SK-N-SH treated with all-trans-retinoic acid at 6 μM for 48 hours (cell line): ENCODE results near the gene NPHS1.

ENCODE experiments used
- ATAC-seq: fragments of 200-7000 bp; cut with Tn5 transposase; 3 replicates; pipeline ENCODE4 v1.9.1; 2020; ENCODE audit warnings: mild to moderate bottlenecking, moderate library complexity
- ARNTL ChIP-seq: fragments of 450-650 bp; formaldehyde crosslinking; IDR thresholded peaks from 2 replicates; pipeline ENCODE4 v1.5.0; 2020; ENCODE audit warnings: low read depth, mild to moderate bottlenecking, moderate library complexity, borderline replicate concordance
- CSDC2 ChIP-seq: fragments of 250-450 bp; sonication (Bioruptor Pico); IDR thresholded peaks from 2 replicates; pipeline ENCODE4 v1.5.0; 2020; ENCODE audit warnings: mild to moderate bottlenecking, moderate library complexity
- ESRRG ChIP-seq: fragments of 250-450 bp; sonication (Bioruptor Pico); IDR thresholded peaks from 2 replicates; pipeline ENCODE4 v1.6.1; 2021; ENCODE audit warnings: mild to moderate bottlenecking
- GLIS3 ChIP-seq: fragments of 250-450 bp; sonication (Bioruptor Pico); IDR thresholded peaks from 2 replicates; pipeline ENCODE4 v1.5.0; 2020; ENCODE audit warnings: mild to moderate bottlenecking, moderate library complexity
- ISL1 ChIP-seq: fragments of 250-450 bp; sonication (Bioruptor Pico); IDR thresholded peaks from 2 replicates; pipeline ENCODE4 v2.1.2; 2022; ENCODE audit warnings: mild to moderate bottlenecking, moderate library complexity
- OSR1 ChIP-seq: fragments of 250-450 bp; sonication (Bioruptor Pico); IDR thresholded peaks from 2 replicates; pipeline ENCODE4 v1.8.0; 2022; ENCODE audit warnings: moderate library complexity, mild to moderate bottlenecking, inconsistent platforms
- PPARA ChIP-seq: fragments of 250-450 bp; sonication (Bioruptor Pico); IDR thresholded peaks from 2 replicates; pipeline ENCODE4 v1.5.0; 2020; ENCODE audit warnings: mild to moderate bottlenecking, borderline replicate concordance
- SNAI2 ChIP-seq: fragments of 250-450 bp; sonication (Bioruptor Pico); IDR thresholded peaks from 2 replicates; pipeline ENCODE4 v1.5.0; 2020; ENCODE audit warnings: mild to moderate bottlenecking, moderate library complexity
- TCF4 ChIP-seq: fragments of 250-450 bp; sonication (Bioruptor Pico); IDR thresholded peaks from 2 replicates; pipeline ENCODE4 v1.8.0; 2021; ENCODE audit warnings: mild to moderate bottlenecking, moderate library complexity, borderline replicate concordance
- TOX ChIP-seq: fragments of 250-450 bp; sonication (Bioruptor Pico); IDR thresholded peaks from 2 replicates; pipeline ENCODE4 v1.8.0; 2021; ENCODE audit warnings: mild to moderate bottlenecking, moderate library complexity, borderline replicate concordance
- ZC3H10 ChIP-seq: fragments of 250-450 bp; sonication (Bioruptor Pico); IDR thresholded peaks from 2 replicates; pipeline ENCODE4 v1.5.1; 2021; ENCODE audit warnings: mild to moderate bottlenecking, moderate library complexity
- ZFP3 ChIP-seq: fragments of 250-450 bp; sonication (Bioruptor Pico); IDR thresholded peaks from 2 replicates; pipeline ENCODE4 v1.5.0; 2020; ENCODE audit warnings: mild to moderate bottlenecking, moderate library complexity
- ZFP30 ChIP-seq: fragments of 450-650 bp; formaldehyde crosslinking; IDR thresholded peaks from 2 replicates; pipeline ENCODE4 v1.5.0; 2022; ENCODE audit warnings: mild to moderate bottlenecking, moderate library complexity
- ZNF565 ChIP-seq: fragments of 450-650 bp; formaldehyde crosslinking; conservative IDR thresholded peaks from 2 replicates; pipeline ENCODE4 v1.5.0; 2020; ENCODE audit warnings: low read depth, mild to moderate bottlenecking, moderate library complexity
- ZNF70 ChIP-seq: fragments of 450-650 bp; formaldehyde crosslinking; IDR thresholded peaks from 2 replicates; pipeline ENCODE4 v1.5.0; 2020; ENCODE audit warnings: mild to moderate bottlenecking, moderate library complexity
- ZNF8 ChIP-seq: fragments of 450-650 bp; formaldehyde crosslinking; IDR thresholded peaks from 2 replicates; pipeline ENCODE4 v1.5.0; 2020; ENCODE audit warnings: mild to moderate bottlenecking, moderate library complexity
- TF ChIP-seq, protein P1 (sequence below): fragments of 250-450 bp; sonication (Bioruptor Pico); IDR thresholded peaks from 2 replicates; pipeline ENCODE4 v1.8.0; 2021; ENCODE audit warnings: low read depth, mild to moderate bottlenecking, moderate library complexity, borderline replicate concordance
- TF ChIP-seq, protein P2 (sequence below): fragments of 250-450 bp; sonication (Bioruptor Pico); IDR thresholded peaks from 2 replicates; pipeline ENCODE4 v1.5.1; 2020; ENCODE audit warnings: low read depth, mild to moderate bottlenecking, moderate library complexity
- TF ChIP-seq, protein P3 (sequence below): fragments of 250-450 bp; sonication (Bioruptor Pico); IDR thresholded peaks from 2 replicates; pipeline ENCODE4 v1.5.1; 2021; ENCODE audit warnings: mild to moderate bottlenecking, moderate library complexity
- TF ChIP-seq, protein P4 (sequence below): fragments of 250-450 bp; sonication (Bioruptor Pico); IDR thresholded peaks from 2 replicates; pipeline ENCODE4 v1.5.0; 2020; ENCODE audit warnings: mild to moderate bottlenecking, moderate library complexity
- TF ChIP-seq, protein P5 (sequence below): fragments of 250-450 bp; sonication (Bioruptor Pico); IDR thresholded peaks from 2 replicates; pipeline ENCODE4 v1.8.0; 2020; ENCODE audit warnings: mild to moderate bottlenecking, moderate library complexity, borderline replicate concordance

The NPHS1 gene

DNA sequence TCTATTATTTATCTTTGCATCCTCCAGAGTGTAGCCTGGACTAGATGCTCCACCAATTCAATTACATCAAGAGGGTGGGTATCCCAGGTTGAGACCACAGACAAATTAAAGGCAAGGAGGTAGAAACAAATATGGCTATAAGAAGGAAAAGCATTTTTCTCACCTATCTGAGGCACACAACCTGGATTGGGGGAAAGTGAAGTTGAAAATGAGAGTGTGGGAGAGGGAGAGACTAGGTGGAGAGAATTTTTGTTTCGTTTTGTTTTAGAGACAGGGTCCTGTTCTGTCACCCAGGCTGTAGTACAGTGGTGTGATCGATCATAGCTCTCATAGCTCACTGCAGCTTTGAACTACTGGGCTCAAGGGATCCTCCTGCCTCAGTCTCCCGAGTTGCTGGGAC, 33.9 kb downstream of the NPHS1 start:
- TF ChIP-seq, protein P1, sequence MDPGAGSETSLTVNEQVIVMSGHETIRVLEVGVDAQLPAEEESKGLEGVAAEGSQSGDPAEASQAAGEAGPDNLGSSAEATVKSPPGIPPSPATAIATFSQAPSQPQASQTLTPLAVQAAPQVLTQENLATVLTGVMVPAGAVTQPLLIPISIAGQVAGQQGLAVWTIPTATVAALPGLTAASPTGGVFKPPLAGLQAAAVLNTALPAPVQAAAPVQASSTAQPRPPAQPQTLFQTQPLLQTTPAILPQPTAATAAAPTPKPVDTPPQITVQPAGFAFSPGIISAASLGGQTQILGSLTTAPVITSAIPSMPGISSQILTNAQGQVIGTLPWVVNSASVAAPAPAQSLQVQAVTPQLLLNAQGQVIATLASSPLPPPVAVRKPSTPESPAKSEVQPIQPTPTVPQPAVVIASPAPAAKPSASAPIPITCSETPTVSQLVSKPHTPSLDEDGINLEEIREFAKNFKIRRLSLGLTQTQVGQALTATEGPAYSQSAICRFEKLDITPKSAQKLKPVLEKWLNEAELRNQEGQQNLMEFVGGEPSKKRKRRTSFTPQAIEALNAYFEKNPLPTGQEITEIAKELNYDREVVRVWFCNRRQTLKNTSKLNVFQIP (CRISPR knock-in tag): no peak
- TF ChIP-seq, protein P2, sequence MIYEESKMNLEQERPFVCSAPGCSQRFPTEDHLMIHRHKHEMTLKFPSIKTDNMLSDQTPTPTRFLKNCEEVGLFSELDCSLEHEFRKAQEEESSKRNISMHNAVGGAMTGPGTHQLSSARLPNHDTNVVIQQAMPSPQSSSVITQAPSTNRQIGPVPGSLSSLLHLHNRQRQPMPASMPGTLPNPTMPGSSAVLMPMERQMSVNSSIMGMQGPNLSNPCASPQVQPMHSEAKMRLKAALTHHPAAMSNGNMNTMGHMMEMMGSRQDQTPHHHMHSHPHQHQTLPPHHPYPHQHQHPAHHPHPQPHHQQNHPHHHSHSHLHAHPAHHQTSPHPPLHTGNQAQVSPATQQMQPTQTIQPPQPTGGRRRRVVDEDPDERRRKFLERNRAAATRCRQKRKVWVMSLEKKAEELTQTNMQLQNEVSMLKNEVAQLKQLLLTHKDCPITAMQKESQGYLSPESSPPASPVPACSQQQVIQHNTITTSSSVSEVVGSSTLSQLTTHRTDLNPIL: no peak
- TF ChIP-seq, protein P3, sequence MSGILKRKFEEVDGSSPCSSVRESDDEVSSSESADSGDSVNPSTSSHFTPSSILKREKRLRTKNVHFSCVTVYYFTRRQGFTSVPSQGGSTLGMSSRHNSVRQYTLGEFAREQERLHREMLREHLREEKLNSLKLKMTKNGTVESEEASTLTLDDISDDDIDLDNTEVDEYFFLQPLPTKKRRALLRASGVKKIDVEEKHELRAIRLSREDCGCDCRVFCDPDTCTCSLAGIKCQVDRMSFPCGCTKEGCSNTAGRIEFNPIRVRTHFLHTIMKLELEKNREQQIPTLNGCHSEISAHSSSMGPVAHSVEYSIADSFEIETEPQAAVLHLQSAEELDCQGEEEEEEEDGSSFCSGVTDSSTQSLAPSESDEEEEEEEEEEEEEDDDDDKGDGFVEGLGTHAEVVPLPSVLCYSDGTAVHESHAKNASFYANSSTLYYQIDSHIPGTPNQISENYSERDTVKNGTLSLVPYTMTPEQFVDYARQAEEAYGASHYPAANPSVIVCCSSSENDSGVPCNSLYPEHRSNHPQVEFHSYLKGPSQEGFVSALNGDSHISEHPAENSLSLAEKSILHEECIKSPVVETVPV (CRISPR knock-in tag): no peak
- no peak for TF ChIP-seq ESRRG
- TF ChIP-seq ZNF8 (CRISPR knock-in tag): no peak
- TF ChIP-seq ARNTL: no peak
- no peak for TF ChIP-seq TOX (CRISPR knock-in tag)
- TF ChIP-seq, protein P4, sequence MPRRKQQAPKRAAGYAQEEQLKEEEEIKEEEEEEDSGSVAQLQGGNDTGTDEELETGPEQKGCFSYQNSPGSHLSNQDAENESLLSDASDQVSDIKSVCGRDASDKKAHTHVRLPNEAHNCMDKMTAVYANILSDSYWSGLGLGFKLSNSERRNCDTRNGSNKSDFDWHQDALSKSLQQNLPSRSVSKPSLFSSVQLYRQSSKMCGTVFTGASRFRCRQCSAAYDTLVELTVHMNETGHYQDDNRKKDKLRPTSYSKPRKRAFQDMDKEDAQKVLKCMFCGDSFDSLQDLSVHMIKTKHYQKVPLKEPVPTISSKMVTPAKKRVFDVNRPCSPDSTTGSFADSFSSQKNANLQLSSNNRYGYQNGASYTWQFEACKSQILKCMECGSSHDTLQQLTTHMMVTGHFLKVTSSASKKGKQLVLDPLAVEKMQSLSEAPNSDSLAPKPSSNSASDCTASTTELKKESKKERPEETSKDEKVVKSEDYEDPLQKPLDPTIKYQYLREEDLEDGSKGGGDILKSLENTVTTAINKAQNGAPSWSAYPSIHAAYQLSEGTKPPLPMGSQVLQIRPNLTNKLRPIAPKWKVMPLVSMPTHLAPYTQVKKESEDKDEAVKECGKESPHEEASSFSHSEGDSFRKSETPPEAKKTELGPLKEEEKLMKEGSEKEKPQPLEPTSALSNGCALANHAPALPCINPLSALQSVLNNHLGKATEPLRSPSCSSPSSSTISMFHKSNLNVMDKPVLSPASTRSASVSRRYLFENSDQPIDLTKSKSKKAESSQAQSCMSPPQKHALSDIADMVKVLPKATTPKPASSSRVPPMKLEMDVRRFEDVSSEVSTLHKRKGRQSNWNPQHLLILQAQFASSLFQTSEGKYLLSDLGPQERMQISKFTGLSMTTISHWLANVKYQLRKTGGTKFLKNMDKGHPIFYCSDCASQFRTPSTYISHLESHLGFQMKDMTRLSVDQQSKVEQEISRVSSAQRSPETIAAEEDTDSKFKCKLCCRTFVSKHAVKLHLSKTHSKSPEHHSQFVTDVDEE (CRISPR knock-in tag): no peak
- no peak for TF ChIP-seq ZNF565
- no peak for TF ChIP-seq ZFP3 (CRISPR knock-in tag)
- no peak for TF ChIP-seq ZFP30 (CRISPR knock-in tag)
- TF ChIP-seq ZC3H10: no peak
- no peak for TF ChIP-seq SNAI2 (CRISPR knock-in tag)
- TF ChIP-seq OSR1: no peak
- TF ChIP-seq, protein P5, sequence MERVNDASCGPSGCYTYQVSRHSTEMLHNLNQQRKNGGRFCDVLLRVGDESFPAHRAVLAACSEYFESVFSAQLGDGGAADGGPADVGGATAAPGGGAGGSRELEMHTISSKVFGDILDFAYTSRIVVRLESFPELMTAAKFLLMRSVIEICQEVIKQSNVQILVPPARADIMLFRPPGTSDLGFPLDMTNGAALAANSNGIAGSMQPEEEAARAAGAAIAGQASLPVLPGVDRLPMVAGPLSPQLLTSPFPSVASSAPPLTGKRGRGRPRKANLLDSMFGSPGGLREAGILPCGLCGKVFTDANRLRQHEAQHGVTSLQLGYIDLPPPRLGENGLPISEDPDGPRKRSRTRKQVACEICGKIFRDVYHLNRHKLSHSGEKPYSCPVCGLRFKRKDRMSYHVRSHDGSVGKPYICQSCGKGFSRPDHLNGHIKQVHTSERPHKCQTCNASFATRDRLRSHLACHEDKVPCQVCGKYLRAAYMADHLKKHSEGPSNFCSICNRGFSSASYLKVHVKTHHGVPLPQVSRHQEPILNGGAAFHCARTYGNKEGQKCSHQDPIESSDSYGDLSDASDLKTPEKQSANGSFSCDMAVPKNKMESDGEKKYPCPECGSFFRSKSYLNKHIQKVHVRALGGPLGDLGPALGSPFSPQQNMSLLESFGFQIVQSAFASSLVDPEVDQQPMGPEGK (CRISPR knock-in tag): no peak
- no peak for TF ChIP-seq CSDC2 (CRISPR knock-in tag)
- TF ChIP-seq PPARA: no peak
- no peak for TF ChIP-seq GLIS3 (CRISPR knock-in tag)
- TF ChIP-seq ISL1: no peak
- TF ChIP-seq TCF4: no peak
- no peak for ATAC-seq

DNA sequence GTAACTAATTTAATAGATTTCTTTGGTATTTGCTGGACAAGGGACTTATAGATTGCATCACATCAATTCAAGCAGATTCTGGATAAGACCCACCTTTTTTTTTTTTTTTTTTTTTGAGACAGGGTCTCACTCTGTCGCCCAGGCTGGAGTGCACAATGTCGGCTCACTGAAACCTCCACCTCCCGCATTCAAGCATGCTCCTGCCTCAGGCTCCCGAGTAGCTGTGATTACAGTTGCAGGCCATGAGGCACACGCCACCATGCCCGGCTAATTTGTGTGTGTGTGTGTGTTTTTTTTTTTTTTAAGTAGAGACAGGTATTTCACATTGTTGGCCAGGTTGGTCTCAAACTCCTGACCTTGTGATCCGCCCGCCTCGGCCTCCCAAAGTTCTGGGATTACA, 35.5 kb downstream of the NPHS1 start:
- ATAC-seq: no peak
- TF ChIP-seq ZNF70 (CRISPR knock-in tag): no peak
- no peak for TF ChIP-seq CSDC2 (CRISPR knock-in tag)

DNA sequence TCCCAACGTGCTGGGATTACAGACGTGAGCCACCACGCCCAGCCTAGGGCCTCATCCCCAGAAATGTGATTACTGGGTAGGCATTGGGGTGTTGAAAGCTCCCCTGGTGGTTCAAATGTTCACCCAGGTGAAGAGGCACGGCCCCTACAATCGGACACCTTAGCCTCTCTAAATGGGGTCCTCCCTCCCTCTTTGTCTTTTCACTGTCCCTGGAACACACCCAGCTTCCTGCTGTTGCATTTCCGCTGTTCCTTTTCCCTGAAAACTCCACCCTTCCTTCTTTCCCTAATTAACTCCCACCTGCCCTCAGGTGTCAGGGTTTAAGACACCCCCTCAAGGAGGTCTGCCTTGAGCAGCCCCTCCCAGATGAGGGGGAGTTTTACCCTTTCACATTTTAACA, 36.0 kb downstream of the NPHS1 start:
- TF ChIP-seq, protein P3 (CRISPR knock-in tag): no peak
- TF ChIP-seq ZFP3 (CRISPR knock-in tag): no peak
- TF ChIP-seq CSDC2 (CRISPR knock-in tag): no peak
- TF ChIP-seq, protein P4 (CRISPR knock-in tag): no peak
- TF ChIP-seq ZNF8 (CRISPR knock-in tag): no peak
- TF ChIP-seq, protein P2: no peak
- TF ChIP-seq ZFP30 (CRISPR knock-in tag): no peak
- TF ChIP-seq ESRRG: no peak
- TF ChIP-seq ZNF565: no peak
- no peak for TF ChIP-seq ISL1
- TF ChIP-seq SNAI2 (CRISPR knock-in tag): no peak
- TF ChIP-seq, protein P5 (CRISPR knock-in tag): no peak
- TF ChIP-seq, all 23 proteins: peak for 0
- ATAC-seq: no peak
